Fibroblast of skin of left biceps (primary cell): ENCODE data around the gene PSG11.
A peak's percentile ranks its signal among the peaks of the same experiment; 100 is the strongest.
"Not testable (repeated sequence)": the region's sequence is repeated elsewhere in the genome, so short reads cannot be mapped to it uniquely, and the experiment has no call there.

Experiments
- DNase-seq, 2 experiments: peaks; one replicate each; pipeline ENCODE4 v3.0.0-alpha.2; 2013; ENCODE audit warnings: low read depth in 2 of 2

Gene PSG11

GRCh38 chr19:43026369-43026768 lies at the start of gene PSG11:
Gene PSG11, minus strand, starts transcription at chr19:43026469. Its CDS starts 97 bp downstream, at chr19:43026372.
- DNase-seq: not testable (repeated sequence)

- DNase-seq: not testable (repeated sequence)
Observed at GRCh38 chr19:43062418-43062817, 36.1 kb upstream of the PSG11 start.

GRCh38 chr19:43061326-43061725 lies 35.1 kb upstream of the PSG11 start:
- not testable (repeated sequence) for DNase-seq

GRCh38 chr19:43060254-43060653 lies 34.0 kb upstream of the PSG11 start:
- DNase-seq: not testable (repeated sequence)

- not testable (repeated sequence) for DNase-seq
Observed at GRCh38 chr19:43059482-43059881, 33.2 kb upstream of the PSG11 start.

- not testable (repeated sequence) for DNase-seq
Observed at GRCh38 chr19:43058440-43058839, 32.2 kb upstream of the PSG11 start.

- DNase-seq: not testable (repeated sequence)
Observed at GRCh38 chr19:43047966-43048365, 21.7 kb upstream of the PSG11 start.

- DNase-seq: not testable (repeated sequence)
Observed at GRCh38 chr19:43046578-43046977, 20.3 kb upstream of the PSG11 start.

- not testable (repeated sequence) for DNase-seq
Observed at GRCh38 chr19:43043492-43044180, 17.4 kb upstream of the PSG11 start.

GRCh38 chr19:43031645-43032044 lies 5.4 kb upstream of the PSG11 start:
- not testable (repeated sequence) for DNase-seq

GRCh38 chr19:43028866-43029265 lies 2.6 kb upstream of the PSG11 start:
- DNase-seq: no peak

- not testable (repeated sequence) for DNase-seq
Observed at GRCh38 chr19:43027985-43028384, 1.7 kb upstream of the PSG11 start.

- DNase-seq: not testable (repeated sequence)
Observed at GRCh38 chr19:43027061-43027460, 792 bp upstream of the PSG11 start.

- peak; percentile 49 to 50 for DNase-seq
Observed at GRCh38 chr19:43022098-43022497, 4.2 kb downstream of the PSG11 start.

GRCh38 chr19:43021629-43022028 lies 4.6 kb downstream of the PSG11 start:
- DNase-seq: peak; percentile 3 to 18

GRCh38 chr19:43019588-43019987 lies 6.7 kb downstream of the PSG11 start:
- not testable (repeated sequence) for DNase-seq

GRCh38 chr19:43005841-43006240 lies 20.4 kb downstream of the PSG11 start:
- DNase-seq: not testable (repeated sequence)

GRCh38 chr19:43004846-43005245 lies 21.4 kb downstream of the PSG11 start:
- DNase-seq: not testable (repeated sequence)

GRCh38 chr19:43003634-43004033 lies 22.6 kb downstream of the PSG11 start:
- DNase-seq: not testable (repeated sequence)

GRCh38 chr19:43002948-43003347 lies 23.3 kb downstream of the PSG11 start:
- DNase-seq: not testable (repeated sequence)

- not testable (repeated sequence) for DNase-seq
Observed at GRCh38 chr19:42996161-42996560, 30.1 kb downstream of the PSG11 start.

- DNase-seq: not testable (repeated sequence)
Observed at GRCh38 chr19:42992029-42992604, 34.2 kb downstream of the PSG11 start.

- no peak for DNase-seq
Observed at GRCh38 chr19:42989851-42990250, 36.4 kb downstream of the PSG11 start.
